Measurements from ENCODE around the gene PAQR8.
A peak's percentile ranks its signal among the peaks of the same experiment; 100 is the strongest.
"Not testable (repeated sequence)": the region's sequence is repeated elsewhere in the genome, so short reads cannot be mapped to it uniquely, and the experiment has no call there.

PAQR8 gene

DNA sequence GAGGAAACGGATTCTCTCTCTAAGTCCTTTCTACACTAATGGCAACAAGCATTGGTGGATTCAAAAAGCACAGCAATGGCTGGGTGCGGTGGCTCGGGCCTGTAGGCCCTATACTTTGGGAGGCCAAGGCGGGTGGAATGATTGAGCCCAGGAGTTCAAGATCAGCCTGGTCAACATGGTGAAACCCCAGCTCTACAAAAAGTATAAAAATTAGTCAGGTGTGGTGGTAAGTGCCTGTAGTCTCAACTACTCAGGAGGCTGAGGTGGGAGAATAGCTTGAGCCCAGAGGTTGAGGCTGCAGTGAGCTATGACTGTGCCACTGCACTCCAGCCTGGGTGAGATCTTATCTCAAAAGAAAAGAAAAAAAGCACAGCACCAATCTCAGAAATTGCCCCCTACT lies 19.3 kb downstream of the PAQR8 start:
- no peak for DNase-seq

DNA sequence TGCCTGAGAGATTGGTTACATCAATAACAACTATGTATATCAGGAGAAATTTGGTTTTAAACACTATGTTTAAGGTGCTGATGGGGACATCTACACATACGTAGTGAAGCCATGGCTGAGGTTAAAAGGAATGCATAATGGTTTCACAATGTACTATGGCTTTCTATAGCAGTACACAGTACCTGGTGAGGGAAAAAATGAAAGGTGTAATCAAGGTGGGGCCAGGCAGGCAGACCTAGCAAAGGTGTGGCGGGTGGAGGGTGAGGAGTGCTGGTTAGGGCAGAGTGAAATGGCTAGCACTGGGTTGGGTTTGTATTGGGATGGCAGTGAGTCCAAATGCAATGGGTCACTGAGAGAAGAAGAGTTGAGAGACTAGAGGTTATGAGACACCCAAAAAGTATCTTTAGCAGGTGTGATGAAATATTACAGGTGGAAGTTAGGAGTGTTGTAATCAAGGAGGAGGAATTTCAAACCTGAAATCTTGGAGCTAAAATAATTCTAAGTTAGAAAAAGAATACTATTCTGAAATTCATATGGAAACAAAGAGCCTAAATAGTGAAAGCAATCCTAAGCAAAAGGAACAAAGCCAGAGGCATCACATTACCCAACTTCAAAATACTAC lies 22.3 kb downstream of the PAQR8 start:
- no peak for DNase-seq

DNA sequence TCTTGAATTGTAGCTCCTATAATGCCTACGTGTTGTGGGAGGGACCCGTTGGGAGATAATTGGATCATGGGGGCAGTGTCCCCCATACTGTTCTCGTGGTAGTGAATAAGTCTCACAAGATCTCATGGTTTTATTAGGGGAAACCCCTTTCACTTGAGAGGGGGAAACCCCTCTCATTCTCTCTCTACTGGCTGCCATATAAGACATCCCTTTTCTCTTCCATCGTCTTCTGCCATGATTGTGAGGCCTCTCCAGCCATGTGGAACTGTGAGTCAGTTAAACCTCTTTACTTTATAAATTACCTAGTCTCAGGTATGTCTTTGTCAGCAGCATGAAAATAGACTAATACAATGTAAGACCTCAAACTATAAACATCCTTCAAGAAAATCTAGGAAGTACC lies 23.1 kb downstream of the PAQR8 start:
- no peak for DNase-seq

DNA sequence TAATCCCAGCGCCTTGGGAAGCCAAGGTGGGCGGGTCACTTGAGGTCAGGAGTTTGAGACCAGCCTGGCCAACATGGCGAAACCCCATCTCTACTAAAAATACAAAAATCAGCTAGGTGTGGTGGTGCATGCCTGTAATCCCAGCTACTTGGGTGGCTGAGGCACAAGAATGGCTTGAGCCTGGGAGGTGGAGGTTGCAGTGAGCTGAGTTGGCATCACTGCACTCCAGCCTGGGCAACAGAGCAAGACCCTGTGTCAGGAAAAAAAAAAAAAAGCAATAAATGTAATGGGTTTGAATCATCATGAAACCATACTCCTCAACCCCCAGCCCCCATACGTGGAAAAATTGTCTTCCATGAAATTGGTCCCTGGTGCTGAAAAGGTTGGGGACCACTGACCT lies 26.2 kb downstream of the PAQR8 start:
- DNase-seq = not testable (repeated sequence)

DNA sequence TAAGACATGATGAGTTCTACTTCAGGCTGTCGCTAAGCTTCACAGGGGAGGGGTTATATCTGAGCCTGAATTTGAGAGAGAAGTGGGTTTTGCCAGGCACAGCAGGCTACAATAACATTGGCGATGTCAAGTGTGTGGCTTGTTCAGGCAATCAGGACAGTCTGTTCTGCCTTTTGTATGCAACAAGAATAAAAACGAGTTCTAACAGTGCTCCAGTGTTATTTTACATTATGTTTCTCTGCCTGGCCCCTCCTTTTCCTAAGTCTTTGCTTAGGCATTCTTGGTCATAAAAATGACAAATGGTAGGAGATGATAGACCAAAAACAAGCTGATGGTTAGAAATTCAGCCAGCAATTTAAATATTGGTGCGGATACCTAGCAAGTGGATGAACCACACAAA lies 26.8 kb downstream of the PAQR8 start:
- DNase-seq = peak; percentile 15

DNA sequence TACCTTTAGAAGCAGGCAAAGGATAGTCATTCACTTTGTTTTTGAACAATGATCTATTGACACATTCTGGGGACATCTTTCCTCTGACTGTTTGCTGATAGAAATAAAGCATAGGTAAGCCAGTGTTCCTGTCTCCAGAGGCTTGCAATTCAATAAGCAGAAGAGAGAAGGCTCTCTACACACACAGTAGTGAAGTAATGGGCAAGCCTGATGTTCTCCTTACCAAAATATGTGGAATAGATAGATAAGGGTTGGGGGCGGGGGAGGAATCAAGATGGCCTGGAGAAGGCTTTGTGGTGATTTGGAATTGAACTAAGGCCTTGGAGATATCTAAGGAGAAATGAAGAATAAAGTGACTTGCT lies 27.3 kb downstream of the PAQR8 start:
- no peak for DNase-seq

DNA sequence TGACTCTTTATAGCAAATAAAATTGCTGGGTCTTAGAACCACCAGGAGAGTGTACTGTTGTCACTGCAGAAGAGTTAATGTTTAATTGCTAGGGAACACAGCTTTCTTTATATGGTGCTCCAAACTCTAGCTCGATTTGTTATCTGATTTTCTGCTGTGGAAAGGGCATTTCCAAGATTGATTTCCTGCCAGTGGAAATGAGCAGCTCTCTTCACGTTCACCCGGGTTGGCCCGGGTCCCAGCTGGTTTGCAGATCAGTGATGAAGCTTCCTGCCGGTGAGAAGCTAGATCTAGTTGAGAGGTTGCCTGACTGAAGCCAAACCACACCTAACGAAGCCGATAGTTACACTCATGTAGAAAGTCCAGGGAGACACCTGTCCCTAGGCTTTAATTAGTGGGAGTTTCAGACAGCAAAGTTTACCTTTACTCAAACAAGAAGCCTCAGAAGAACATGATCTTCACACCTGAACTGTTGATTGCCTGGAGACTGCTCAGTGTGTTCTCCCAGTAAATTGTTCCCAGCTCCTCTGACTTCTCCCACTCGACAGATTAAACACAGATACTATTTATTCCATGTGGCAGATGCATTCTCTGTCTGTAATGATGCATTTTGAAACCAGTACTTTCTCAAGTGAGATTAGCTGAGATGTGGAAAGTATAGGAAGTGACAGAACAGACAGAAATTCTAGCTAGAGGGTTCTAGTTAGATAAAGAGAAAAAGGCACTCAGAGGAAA lies 27.8 kb downstream of the PAQR8 start:
- peak; percentile 66 for DNase-seq

DNA sequence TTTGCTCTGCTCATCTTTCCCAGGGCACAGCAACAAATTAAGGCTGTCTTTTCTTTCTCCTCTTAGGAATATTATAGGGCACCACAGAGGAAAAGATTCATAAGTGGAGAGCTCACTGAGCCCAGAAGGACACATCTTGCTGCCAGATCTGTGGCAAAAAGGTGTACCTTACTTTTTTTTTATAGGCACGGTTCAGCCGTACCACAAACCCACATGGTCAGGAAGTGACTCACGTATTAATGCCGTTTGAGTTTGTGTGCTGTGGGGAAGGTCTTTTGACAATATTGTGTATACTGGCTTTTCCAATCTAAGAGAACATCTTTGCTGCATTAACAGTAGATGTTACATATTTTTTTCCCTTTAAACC lies 28.4 kb downstream of the PAQR8 start:
- DNase-seq = peak; percentile 40

DNA sequence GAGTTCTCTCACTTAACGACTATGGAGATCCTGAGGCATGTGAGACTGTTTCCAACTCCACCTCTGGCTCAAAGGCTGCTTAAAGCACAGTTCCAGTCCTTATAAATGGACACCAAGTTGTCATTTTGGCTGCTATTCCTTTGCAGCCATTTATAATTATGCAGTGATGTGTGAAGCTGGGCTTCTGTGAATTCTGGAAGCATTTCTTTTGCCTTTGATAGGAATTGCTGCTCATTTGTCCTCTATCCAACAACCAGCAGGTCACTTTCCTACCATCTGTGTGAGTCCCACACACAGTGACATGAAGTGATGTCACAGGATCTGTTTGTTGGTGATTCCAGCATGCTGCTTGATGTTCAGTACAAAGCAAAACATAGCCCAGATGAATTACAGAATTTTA lies 29.6 kb downstream of the PAQR8 start:
- DNase-seq = no peak

DNA sequence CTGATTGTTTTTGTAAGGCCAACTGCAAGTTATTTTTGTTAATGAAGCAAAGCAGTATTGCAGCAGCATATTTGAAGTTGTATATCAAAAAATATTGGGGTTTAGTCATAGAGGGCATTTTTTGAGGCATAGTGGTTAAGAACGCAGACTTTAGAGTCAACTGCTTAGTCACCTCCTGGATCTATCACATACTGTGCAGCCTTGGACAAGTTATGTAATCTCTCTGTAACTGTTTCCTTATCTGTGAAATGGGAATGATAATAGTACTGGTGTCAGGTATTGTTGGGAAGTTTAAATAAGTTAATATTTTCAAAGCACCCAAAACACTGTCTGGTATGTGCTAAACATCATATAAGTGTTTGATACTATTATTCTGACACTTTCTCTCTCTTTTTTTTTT lies 31.0 kb downstream of the PAQR8 start:
- DNase-seq = no peak

DNA sequence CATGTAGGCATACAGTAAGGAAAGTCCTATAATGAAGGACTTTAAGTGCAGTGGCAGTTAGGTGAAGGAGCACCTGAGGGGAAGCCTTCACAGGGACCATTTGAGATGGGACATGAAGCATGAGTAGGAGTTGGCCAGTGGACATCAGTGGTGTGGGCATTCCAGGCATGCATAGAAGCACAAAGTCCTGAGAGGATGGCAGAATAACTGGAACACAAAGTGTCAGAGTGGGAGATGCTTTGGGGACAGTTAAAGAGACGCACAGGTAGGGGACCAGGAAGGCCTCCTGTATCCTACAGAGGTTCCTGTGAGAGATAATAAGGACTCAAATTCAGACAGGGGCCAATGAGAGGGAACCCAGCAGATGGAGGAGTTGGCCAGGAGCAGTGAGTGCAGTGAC lies 31.8 kb downstream of the PAQR8 start:
- DNase-seq = no peak

DNA sequence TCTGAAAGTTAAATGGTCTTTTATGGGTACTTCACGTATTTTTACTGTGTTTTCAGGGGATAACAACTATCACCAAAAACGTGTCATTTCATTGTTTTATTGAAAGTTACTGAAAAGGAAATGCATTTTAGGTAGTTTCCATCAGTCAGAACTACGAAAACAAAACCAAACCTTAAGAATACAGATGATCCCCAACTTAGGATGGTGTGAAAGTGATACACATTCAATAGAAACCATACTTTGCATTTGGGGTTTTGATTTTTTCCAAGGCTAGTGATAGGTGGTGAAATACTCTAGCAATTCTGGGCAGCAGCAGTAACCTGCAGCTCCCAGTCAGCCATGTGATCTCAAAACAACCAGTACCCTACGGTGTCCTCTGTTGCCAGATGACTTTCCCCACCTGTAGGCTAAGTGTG lies 32.3 kb downstream of the PAQR8 start:
- DNase-seq = no peak

DNA sequence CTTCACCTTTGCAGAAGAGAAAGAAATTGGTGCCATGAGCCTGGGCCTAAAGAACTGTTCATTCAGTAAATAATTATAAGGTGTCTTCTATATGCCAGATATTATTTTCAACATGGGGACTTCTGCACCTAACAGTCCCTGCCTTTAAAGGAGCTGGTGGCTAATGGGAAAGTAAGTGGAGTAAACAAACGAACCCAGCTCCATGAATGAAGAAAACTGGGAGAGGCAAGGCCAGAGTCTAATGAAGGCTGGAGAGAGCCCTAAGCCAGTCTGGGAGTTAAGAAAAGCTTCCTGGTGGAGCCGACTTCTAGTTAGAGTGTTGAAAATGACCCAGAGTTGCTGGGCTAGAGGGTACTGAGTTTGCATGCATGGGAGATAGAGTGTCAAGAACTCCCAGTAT lies 34.0 kb downstream of the PAQR8 start:
- DNase-seq = no peak

DNA sequence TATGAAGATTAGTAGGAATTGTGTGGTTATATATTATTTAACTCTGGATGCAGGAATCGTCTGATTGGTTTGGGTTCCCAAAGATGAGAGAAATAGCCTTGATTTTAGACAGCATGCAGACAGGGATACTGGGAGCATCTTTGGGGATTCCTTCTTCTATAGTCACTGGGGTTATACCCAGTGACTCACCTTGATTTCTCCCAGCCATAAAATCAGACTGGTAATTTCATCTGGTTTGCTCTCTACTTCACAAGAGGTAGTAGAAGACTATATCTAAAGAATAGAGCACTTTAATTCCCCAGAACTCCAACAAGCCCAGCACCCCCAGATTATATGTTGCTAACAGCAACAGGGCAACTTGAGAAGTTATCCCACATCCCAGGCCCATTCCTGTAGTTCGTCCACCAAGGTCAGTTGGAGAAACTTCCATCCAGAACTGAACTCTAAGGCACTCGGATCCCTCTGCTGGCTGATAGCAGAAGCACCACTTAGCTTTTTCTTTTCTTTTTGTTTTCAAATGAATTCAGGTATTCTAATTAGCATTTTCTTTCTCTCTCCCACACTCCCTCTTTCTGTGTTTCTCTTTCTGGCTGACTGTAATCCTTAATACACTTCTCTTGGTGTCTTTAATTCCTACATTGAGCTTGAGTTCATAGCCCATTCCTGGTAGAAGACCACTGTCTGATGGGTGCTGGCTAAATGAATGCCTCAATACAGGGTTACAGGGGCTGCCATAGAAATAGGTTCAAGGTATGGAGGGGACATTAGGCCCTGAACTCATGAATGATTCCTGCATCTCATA lies 37.8 kb downstream of the PAQR8 start:
- DNase-seq = peak; percentile 39

DNA sequence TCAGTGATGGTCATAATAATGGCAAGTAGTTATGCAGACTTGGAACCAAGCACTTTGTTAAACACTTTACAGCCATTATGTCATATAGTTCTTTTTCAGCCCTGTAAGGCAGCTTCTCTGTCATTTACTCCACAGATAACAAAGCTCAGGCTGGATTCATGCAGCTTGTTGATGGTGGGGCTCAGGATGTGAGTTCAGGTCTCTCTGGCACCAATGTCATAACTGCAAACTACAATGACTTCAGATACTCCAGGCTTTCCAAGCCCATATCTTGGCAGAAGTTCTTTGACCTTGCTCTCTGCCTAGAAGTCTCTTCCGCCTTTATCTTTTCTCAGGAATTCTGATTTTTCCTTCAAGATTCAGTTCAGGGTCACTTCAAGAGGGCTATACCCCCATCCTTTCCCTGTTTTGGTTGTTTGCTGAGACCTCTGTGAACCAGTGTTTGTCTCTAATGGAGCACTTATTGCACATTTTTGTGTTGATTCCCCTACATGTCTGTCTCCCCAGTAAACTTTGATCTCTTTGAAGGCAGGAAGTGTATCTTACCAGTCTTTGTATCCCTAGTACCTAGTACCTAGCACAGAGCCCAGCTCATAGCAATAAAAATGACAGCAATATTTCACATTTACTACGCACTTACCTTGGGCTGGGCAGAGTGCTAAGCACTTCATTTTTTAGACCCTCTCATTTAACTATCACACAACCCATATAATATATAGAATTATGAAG lies 38.5 kb downstream of the PAQR8 start:
- no peak for DNase-seq

DNA sequence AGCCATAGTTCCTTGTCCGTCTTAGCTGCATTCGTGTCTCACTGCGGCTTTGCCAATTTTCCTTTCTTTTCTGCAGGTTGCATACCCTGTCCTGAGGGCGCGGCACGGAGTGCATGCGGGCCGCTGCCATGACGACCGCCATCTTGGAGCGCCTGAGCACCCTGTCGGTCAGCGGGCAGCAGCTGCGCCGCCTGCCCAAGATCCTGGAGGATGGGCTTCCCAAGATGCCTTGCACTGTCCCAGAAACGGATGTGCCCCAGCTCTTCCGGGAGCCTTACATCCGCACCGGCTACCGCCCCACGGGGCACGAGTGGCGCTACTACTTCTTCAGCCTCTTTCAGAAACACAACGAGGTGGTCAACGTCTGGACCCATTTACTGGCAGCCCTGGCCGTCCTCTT lies 41.1 kb downstream of the PAQR8 start:
- DNase-seq = no peak

DNA sequence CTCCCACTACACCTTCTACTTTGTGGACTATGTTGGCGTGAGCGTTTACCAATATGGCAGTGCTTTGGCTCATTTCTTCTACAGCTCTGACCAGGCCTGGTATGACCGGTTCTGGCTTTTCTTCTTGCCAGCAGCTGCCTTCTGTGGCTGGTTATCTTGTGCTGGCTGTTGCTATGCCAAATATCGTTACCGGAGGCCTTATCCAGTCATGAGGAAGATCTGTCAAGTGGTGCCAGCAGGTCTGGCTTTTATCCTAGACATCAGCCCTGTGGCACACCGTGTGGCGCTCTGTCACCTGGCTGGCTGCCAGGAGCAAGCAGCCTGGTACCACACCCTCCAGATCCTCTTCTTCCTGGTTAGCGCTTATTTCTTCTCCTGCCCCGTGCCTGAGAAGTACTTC lies 41.7 kb downstream of the PAQR8 start:
- DNase-seq = no peak

DNA sequence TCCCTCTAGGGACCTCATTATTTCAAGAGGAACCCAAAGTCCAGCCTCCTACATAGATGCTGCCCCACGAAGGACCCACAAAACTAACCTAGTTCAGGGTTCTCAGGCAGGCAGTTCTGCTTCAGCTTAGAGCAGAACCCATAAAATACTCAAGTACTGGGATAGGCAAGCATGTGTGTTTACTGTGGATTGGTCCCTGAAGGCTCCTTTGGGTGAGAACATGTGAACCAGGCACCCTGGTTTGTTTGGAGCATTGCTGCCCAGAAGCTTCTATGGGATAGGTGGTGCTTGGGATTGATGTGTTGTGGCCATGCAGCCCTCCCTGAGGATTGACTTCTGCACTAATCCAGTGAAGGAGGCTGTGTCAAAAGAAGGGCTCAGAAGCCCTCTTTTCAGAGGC lies 43.3 kb downstream of the PAQR8 start:
- no peak for DNase-seq

DNA sequence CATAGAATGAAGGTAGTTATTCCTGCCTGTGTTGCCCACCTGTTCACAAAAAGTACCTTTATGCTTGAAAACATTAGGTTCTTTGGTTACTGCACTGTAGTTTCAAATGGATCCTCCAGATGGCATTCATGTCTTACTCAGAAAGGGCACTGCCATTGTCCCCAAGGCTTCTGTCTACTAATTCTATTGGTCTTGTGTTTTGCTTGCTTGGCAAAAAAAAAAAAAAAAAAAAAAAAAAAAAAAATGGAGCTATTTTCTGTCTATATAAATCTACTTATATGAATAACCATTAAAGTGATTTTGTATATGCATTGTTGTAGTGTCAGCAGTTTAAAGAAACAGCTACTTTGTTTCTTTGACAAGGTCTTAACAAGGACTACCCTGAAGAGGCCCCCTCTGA lies 45.5 kb downstream of the PAQR8 start:
- DNase-seq = peak; percentile 34

DNA sequence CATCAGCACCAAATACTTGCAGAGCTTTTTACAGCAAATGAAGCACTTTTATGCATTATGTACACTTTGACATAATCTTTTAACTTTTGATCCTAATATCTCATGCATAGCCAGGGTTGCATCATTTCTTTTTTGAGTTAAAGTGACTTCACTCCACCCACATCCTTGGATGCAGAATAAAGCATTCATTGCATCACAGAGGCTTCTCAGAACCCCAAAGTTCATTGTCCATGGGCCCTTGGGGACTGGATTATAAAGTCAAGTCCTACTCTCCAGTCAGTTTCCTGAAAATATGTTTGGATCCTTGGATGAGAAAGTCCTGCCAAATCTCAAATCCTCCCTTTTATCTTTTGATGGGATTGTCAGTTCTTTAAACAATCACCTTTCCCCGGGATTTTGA lies 47.5 kb downstream of the PAQR8 start:
- no peak for DNase-seq

DNA sequence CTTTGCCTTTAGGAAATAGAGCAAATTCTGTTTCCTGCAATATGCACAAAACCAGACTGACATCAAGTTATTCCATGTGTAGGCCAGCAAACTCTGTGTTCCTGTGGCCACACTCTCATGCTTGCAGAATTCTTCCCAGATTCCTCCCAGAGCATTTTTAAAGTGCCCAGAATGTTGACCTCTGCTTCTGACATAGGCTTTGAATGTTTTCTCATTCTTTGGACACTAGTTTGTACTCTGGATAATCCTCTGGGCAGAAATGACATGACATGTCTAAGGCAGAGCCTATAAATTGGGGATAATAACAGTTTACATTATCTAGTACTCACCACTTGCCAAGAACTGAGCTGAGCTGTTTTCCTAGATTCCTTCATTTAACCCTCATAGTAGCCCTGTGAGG lies 49.0 kb downstream of the PAQR8 start:
- no peak for DNase-seq

DNA sequence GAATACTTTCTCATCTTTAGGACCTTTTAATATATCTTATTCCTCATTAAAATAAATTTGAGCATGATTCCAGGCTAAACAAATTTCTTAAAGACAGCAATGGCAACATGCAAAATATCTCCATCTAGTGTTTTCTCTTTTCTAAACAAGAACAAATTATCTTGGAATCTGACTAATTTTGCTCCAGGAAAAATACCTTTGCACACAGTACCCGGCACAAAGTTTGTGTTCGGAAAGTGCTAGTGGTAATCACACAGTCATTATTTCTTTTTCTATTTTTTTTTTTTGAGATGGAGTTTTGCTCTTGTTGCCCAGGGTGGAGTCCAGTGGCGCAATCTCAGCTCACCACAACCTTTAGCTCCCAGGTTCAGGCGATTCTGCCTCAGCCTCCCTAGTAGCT lies 50.0 kb downstream of the PAQR8 start:
- no peak for DNase-seq

DNA sequence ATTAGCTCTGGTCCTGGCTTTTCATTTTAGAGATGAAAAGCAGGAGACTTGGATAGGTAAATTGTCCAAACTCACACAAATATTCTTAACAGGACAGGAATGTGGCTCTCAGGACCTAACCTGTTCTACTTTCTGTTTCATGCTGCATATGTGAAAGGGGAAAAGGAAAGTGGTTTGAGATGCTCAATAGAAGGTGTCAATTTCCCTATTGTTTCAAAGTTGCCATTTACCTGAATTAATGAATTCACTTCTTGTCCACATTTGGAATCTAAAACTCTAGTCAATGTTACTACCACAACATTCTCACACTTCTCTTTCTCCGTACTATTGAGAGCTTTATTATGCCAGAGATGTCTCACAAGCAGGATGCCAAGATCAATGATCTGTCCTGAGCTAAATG lies 53.4 kb downstream of the PAQR8 start:
- DNase-seq = no peak
